Gastrocnemius medialis (tissue), 4 donors: ENCODE measurements around the gene PAX6. TPM values are rescaled to one million over a fixed set of nuclear protein-coding genes. Genes with fewer than 3 reads are reported as not detected.

Experiments used
- ATAC-seq, 2 donors: fragments of 150-250 bp; one replicate each; pipeline ENCODE4 v1.9.1; 2016
- DNase-seq, 2 donors: peaks; one replicate each; pipeline ENCODE4 v3.0.0-alpha.2; 2019
- H3K27ac ChIP-seq, 4 donors: fragments of 200-600 bp; sonication (generic); 1 replicate in 1 of 4; 2 replicates in 3 of 4; pipeline ENCODE4 v1.5.1; 2016 to 2018; ENCODE audit warnings: mild to moderate bottlenecking in 2 of 4, moderate library complexity in 1 of 4
- H3K27me3 ChIP-seq, 3 donors: fragments of 200-600 bp; sonication (generic) in 2 of 3; 1 replicate in 1 of 3; 2 replicates in 2 of 3; pipeline versions ENCODE4 v1.5.1 to v1.6.0; 2016 to 2019; ENCODE audit warnings: mild to moderate bottlenecking in 1 of 3, moderate library complexity in 1 of 3
- H3K36me3 ChIP-seq, 2 donors: fragments of 200-600 bp; sonication (generic) in 1 of 2; one replicate each; pipeline ENCODE4 v1.5.1; 2017 to 2018
- H3K4me1 ChIP-seq, 2 donors: fragments of 200-600 bp; sonication (generic) in 1 of 2; one replicate each; pipeline ENCODE4 v1.5.1; 2016 to 2017; ENCODE audit warnings: mild to moderate bottlenecking in 2 of 2
- H3K4me3 ChIP-seq, 4 donors: fragments of 200-600 bp; sonication (generic) in 3 of 4; 1 replicate in 1 of 4; 2 replicates in 3 of 4; pipeline ENCODE4 v1.5.1; 2016 to 2019; ENCODE audit warnings: mild to moderate bottlenecking in 2 of 4
- H3K9me3 ChIP-seq, 3 donors: fragments of 200-600 bp; sonication (generic) in 2 of 3; 1 replicate in 1 of 3; 2 replicates in 2 of 3; pipeline ENCODE4 v1.5.1; 2016 to 2019
- POLR2A ChIP-seq, 2 donors: fragments of 450-650 bp; IDR thresholded peaks; one replicate each; pipeline ENCODE4 v1.6.1; 2017; ENCODE audit warnings: antibody characterized with exemption in 2 of 2, mild to moderate bottlenecking in 2 of 2, moderate library complexity in 2 of 2
- in situ Hi-C, 4 donors: fragments of 200-750 bp; cut with MboI; loops; one replicate each; pipeline versions ENCODE4 v1.15.0 to v1.8.0; 2017; ENCODE audit warnings: low sequenced_read_pairs in 4 of 4
- intact Hi-C: fragments of 100-400 bp; cut with DNase I; formaldehyde crosslinking; loops from one replicate; pipeline ENCODE4 v1.15.1; 2023; ENCODE audit warnings: low total_unique reads
- total RNA-seq, 4 donors: library from RNA; depleted of rRNA; stranded (reverse); fragments of >200 nt; gene quantifications; one replicate each; pipeline versions ENCODE4 v1.1.0 to v1.2.3, GENCODE V29; 2016
- TF ChIP-seq, protein P1 (sequence below), 5 experiments: fragments of 450-650 bp in 3 of 5; fragments of 200-600 bp in 2 of 5; sonication (generic) in 2 of 5; IDR thresholded peaks in 4 of 5; conservative IDR thresholded peaks in 1 of 5; 1 replicate in 4 of 5; 2 replicates in 1 of 5; pipeline ENCODE4 v1.5.1; 2016 to 2019; ENCODE audit warnings: antibody characterized with exemption in 5 of 5, mild to moderate bottlenecking in 3 of 5, moderate library complexity in 3 of 5

Gene PAX6
- total RNA-seq, 4 donors from 2014 or later, result not detected

DNA sequence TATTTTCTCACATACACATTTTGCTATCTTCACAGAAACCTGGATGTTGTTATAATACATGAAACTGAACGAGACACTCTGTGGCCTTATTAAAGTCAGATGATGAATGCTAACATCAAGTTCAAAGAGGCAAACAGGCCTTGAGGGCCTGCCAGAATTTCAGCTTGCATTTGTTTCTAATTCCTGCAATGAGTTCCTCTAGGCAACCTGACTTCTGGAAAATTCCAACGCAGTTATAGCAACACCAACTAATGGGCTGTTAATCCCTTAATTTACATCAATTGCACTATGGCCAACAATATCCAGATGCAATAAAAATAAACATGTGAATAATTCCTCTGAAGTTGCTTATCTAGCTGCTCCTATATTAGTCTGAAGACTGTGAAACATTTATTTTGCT, 19.1 kb downstream of the PAX6 start:
- ATAC-seq, result no peak
- H3K27ac ChIP-seq, result no peak overlapping the region
- no peaks in the 10 kb centered on the region for H3K4me1 ChIP-seq
- TF ChIP-seq, protein P1, sequence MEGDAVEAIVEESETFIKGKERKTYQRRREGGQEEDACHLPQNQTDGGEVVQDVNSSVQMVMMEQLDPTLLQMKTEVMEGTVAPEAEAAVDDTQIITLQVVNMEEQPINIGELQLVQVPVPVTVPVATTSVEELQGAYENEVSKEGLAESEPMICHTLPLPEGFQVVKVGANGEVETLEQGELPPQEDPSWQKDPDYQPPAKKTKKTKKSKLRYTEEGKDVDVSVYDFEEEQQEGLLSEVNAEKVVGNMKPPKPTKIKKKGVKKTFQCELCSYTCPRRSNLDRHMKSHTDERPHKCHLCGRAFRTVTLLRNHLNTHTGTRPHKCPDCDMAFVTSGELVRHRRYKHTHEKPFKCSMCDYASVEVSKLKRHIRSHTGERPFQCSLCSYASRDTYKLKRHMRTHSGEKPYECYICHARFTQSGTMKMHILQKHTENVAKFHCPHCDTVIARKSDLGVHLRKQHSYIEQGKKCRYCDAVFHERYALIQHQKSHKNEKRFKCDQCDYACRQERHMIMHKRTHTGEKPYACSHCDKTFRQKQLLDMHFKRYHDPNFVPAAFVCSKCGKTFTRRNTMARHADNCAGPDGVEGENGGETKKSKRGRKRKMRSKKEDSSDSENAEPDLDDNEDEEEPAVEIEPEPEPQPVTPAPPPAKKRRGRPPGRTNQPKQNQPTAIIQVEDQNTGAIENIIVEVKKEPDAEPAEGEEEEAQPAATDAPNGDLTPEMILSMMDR (IDR thresholded peaks at IDR 0.05 in 4 of 5, conservative IDR thresholded peaks at IDR 0.05 in 1 of 5), result no peak
- TF ChIP-seq POLR2A (IDR thresholded peaks at IDR 0.05), result no peak
- no peak for DNase-seq
- intact Hi-C loops, result no loop called here
- H3K4me3 ChIP-seq, result no peak overlapping the region
- H3K36me3 ChIP-seq, result no peaks in the 10 kb centered on the region
- in situ Hi-C loops, result no loop called here
- no peaks in the 10 kb centered on the region for H3K9me3 ChIP-seq
- peaks cover 6 to 12% (median 6%) of the 10 kb centered on the region in 3 donors for H3K27me3 ChIP-seq

DNA sequence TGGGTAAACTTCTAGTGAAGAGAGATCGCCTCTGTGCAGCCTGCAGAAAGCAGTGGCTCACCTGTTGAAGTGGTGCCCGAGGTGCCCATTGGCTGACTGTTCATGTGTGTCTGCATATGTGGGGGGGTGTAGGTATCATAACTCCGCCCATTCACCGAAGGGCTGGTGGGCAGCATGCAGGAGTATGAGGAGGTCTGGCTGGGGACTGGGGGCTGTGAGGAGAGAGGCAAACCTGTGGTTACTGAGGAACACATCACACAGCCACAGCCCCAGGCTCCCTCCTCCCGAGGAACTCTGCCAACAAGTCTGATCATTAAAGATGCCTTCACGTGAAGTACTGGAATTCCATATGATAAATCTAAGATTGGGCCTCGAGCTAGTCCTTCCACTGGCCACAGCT, 20.5 kb downstream of the PAX6 start:
- intact Hi-C loops (no loop called here), in situ Hi-C loops (no loop called here)
- no peak overlapping the region for H3K4me3 ChIP-seq
- no peaks in the 10 kb centered on the region for H3K27me3 ChIP-seq
- ATAC-seq (no peak), DNase-seq (no peak)
- H3K36me3 ChIP-seq, result no peaks in the 10 kb centered on the region
- H3K27ac ChIP-seq, result no peak overlapping the region
- no peaks in the 10 kb centered on the region for H3K4me1 ChIP-seq
- TF ChIP-seq POLR2A (IDR thresholded peaks at IDR 0.05), result no peak
- TF ChIP-seq, protein P1 (IDR thresholded peaks at IDR 0.05 in 4 of 5, conservative IDR thresholded peaks at IDR 0.05 in 1 of 5), result no peak
- H3K9me3 ChIP-seq, result no peaks in the 10 kb centered on the region

DNA sequence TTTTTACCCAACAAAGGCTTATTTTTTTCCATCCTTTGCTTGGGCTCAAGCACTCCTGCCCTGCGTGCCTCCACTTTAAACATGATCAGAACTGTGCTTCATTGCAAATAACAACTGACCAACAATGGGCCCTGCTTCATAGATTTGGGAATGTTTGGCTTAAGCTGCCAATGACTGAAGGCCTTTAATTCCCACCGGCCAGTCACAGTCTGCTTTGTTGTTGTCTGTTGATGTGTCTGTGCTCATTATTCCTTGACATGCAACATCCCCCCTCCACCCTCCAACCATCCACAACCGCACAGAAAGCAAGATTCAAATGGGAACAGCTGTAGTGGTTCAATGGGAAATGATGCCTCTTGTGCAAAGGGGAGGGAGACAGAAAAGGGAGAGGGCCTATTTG, 23.0 kb downstream of the PAX6 start:
- ATAC-seq (no peak), DNase-seq (no peak)
- Histone ChIP-seq H3K4me1 (no peaks in the 10 kb centered on the region), H3K27ac (no peak overlapping the region), H3K27me3 (no peaks in the 10 kb centered on the region), H3K9me3 (no peaks in the 10 kb centered on the region), H3K36me3 (no peaks in the 10 kb centered on the region), H3K4me3 (no peak overlapping the region)
- intact Hi-C loops, result no loop called here
- in situ Hi-C loops, result no loop called here
- TF ChIP-seq, protein P1 (IDR thresholded peaks at IDR 0.05 in 4 of 5, conservative IDR thresholded peaks at IDR 0.05 in 1 of 5), result no peak
- TF ChIP-seq POLR2A (IDR thresholded peaks at IDR 0.05), result no peak

DNA sequence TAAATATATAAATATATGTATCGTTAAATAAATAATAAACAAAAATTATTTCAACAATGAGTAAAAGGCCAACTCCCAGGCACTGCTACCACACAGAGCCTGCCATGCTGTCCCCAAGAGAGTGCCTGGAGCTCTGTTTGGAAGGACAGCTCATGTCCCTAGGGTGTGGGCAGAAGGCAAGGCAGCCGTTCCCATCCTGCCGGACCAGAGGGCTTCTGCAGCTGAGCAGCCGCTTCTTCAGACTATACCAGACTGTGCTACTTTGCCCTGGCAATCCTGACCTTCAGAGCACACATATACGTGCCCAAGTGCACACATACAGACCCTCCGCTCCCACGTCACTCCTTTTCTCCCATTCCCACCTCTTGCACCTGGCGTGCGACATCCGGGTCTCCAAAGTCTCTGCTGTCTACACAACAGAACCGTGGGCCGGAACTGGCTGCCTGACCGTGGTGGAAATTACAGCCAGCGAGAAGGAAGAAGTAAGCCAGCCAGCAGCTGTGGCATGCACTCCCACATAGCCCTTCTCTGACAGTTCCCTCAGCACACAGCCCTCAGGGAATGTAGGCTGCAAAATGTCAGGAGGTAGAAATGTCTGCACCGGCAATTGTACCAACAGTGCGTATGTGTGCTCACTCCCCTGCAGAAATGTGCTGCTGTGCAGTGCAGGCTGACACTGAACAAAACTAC, 24.0 kb downstream of the PAX6 start:
- H3K36me3 ChIP-seq, result no peaks in the 10 kb centered on the region
- intact Hi-C loops, result no loop called here
- H3K27me3 ChIP-seq, result no peaks in the 10 kb centered on the region
- TF ChIP-seq, protein P1 (IDR thresholded peaks at IDR 0.05 in 4 of 5, conservative IDR thresholded peaks at IDR 0.05 in 1 of 5), result no peak
- no peak for TF ChIP-seq POLR2A (IDR thresholded peaks at IDR 0.05)
- in situ Hi-C loops, result no loop called here
- H3K27ac ChIP-seq, result no peak overlapping the region
- no peaks in the 10 kb centered on the region for H3K9me3 ChIP-seq
- DNase-seq (no peak), ATAC-seq (no peak)
- H3K4me1 ChIP-seq, result no peaks in the 10 kb centered on the region
- H3K4me3 ChIP-seq, result no peak overlapping the region

DNA sequence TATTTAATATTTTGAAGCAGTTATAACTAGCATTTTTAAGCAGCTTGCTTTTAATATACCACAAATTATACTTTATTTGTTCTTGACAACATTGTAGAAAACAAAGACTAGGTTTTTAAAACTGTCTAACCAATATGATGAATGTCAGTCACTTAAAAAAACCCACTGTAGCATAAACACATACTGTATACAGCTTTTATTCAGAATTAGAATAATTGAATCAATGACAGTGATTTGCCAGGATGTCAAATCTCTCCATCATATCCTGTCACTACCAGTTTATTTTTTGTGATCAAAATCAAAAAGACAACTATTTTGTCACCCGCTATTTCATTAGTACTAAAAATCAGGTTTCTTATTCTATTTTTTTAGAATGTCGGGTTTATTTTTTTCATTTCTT, 26.5 kb downstream of the PAX6 start:
- Histone ChIP-seq H3K27ac (no peak overlapping the region), H3K36me3 (no peaks in the 10 kb centered on the region), H3K27me3 (no peaks in the 10 kb centered on the region), H3K9me3 (no peaks in the 10 kb centered on the region), H3K4me1 (peaks cover 7 to 8% of the 10 kb centered on the region in 2 donors), H3K4me3 (no peak overlapping the region)
- TF ChIP-seq, protein P1 (IDR thresholded peaks at IDR 0.05 in 4 of 5, conservative IDR thresholded peaks at IDR 0.05 in 1 of 5), result no peak
- intact Hi-C loops, result no loop called here
- in situ Hi-C loops, result no loop called here
- DNase-seq (no peak), ATAC-seq (no peak)
